PFSK-1 (cell line): ENCODE data around the gene SERP1.
A peak's percentile ranks its signal among the peaks of the same experiment; 100 is the strongest.

ENCODE experiments used
- FOXP2 ChIP-seq: optimal IDR thresholded peaks from 2 replicates; pipeline ENCODE3; 2011; ENCODE audit warnings: borderline replicate concordance, control low read depth, inconsistent platforms; ENCODE audit not compliant: insufficient read depth; ENCODE audit errors: extremely low read length, extremely low read depth
- POLR2AphosphoS5 ChIP-seq: IDR thresholded peaks from 2 replicates; pipeline ENCODE4 v1.6.1; 2012; ENCODE audit warnings: low read depth, mild to moderate bottlenecking, control low read depth, low read length, moderate library complexity
- REST ChIP-seq, 2 experiments: IDR thresholded peaks; 2 replicates each; pipeline versions ENCODE4 v1.6.1 to v1.8.0; 2011 to 2012; ENCODE audit warnings: low read depth in 2 of 2, low read length in 2 of 2, control low read depth in 1 of 2, inconsistent platforms in 1 of 2, mild to moderate bottlenecking in 1 of 2, moderate library complexity in 1 of 2; ENCODE audit not compliant: insufficient read depth in 1 of 2
- SIN3A ChIP-seq: IDR thresholded peaks from 2 replicates; pipeline ENCODE4 v1.6.1; 2012; ENCODE audit warnings: mild to moderate bottlenecking, low read length, moderate library complexity, borderline replicate concordance; ENCODE audit not compliant: insufficient read depth
- TAF1 ChIP-seq: IDR thresholded peaks from 2 replicates; pipeline ENCODE4 v1.6.1; 2012; ENCODE audit warnings: low read length, control low read depth, borderline replicate concordance; ENCODE audit not compliant: insufficient read depth

- TF ChIP-seq TAF1 = peak; percentile 79; the same call in 1 of the 2 replicates
- TF ChIP-seq POLR2AphosphoS5 = peak; percentile 94
- TF ChIP-seq FOXP2 = peak; percentile 54
- TF ChIP-seq REST (IDR thresholded peaks at IDR 0.05; ENCODE audit: insufficient read depth in 1 of 2, low read depth in 2 of 2, low read length in 2 of 2) = 0 out of 4 replicates have a peak, but pooled peaks of 1 of the 2 experiments have one; percentile 47
- TF ChIP-seq SIN3A = peak; percentile 13; the same call in 1 of the 2 replicates
These were observed at the start of gene SERP1, which contains the start of gene EIF2A for GRCh38 chr3:150546226-150547044.
